Loucy (cell line): ENCODE measurements around the gene SLC8A2.

Experiments used
- CTCF ChIP-seq: fragments of 200-600 bp; sonication (generic); conservative IDR thresholded peaks from 2 replicates; pipeline ENCODE4 v1.5.1; 2014; ENCODE audit warnings: mild to moderate bottlenecking, antibody characterized with exemption, low read length
- EZH2phosphoT487 ChIP-seq: fragments of 200-600 bp; IDR thresholded peaks from 2 replicates; pipeline ENCODE4 v1.6.1; 2018; ENCODE audit warnings: antibody characterized with exemption, mild to moderate bottlenecking, moderate library complexity, borderline replicate concordance

DNA sequence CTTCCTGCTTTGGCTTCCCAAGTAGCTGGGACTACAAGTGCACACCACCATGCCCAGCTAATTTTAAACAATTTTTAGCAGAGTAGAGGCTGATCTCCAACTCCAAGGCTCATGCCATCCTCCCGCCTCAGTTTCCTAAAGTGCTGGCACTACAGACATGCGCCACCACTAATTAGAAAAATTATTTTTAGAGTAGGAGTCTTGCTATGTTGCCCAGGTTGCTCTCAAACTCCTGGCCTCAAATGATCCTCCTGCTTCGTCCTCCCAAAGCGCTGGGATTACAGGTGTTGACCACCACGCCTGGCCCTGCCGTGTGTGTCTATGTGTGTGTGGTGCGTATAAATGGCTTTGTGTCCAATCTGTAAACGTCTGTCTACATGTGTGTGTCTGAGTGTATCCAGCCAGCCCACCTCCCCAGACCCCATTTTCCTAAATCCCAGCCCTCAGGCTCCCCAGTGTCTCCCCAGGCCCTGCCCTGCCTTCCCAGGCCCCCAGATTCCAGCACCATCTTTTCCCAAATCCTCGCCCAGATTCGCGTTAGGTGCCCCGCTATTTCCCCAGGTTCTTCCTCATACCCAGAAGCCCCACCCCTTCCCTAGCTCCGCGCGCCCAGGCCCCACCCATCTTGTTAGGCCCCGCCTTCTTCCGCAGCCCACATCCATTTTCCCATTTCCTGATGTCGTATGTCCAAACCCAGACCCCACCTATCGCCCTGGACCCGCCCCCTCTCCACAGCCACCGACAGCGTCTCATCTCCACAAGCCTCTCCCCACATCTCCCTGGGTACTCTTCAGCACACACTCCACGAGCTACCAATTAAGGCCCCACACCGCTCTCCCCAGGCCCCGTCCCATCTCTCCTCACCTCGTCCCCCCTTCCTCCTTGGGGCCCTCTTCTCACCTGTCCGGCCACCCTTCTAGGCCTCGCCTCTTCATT, 24.9 kb downstream of the SLC8A2 start:
- TF ChIP-seq EZH2phosphoT487 (no peak), CTCF (no peak)
